Measurements from ENCODE around the gene PJA1.

The PJA1 gene

GRCh38 chrX:69165087-69165651, at the start of gene PJA1:
Gene PJA1 (minus strand): TSS chrX:69165453. CDS start chrX:69163073, 2,380 bp downstream.
- peak; percentile 73 for DNase-seq

GRCh38 chrX:69214463-69214862, 49.2 kb upstream of the PJA1 start:
- no peak for DNase-seq

- DNase-seq: no peak
Observed at GRCh38 chrX:69211701-69212100, 46.4 kb upstream of the PJA1 start.

- DNase-seq: no peak
Observed at GRCh38 chrX:69210581-69210980, 45.3 kb upstream of the PJA1 start.

GRCh38 chrX:69207216-69207615, 42.0 kb upstream of the PJA1 start:
- DNase-seq: no peak

GRCh38 chrX:69203638-69204037, 38.4 kb upstream of the PJA1 start:
- no peak for DNase-seq

GRCh38 chrX:69197690-69198089, 32.4 kb upstream of the PJA1 start:
- DNase-seq: no peak

GRCh38 chrX:69196666-69197065, 31.4 kb upstream of the PJA1 start:
- DNase-seq: no peak

GRCh38 chrX:69195810-69196209, 30.6 kb upstream of the PJA1 start:
- DNase-seq: no peak

GRCh38 chrX:69195192-69195591, 29.9 kb upstream of the PJA1 start:
- DNase-seq: no peak

- no peak for DNase-seq
Observed at GRCh38 chrX:69192603-69193002, 27.4 kb upstream of the PJA1 start.

- no peak for DNase-seq
Observed at GRCh38 chrX:69189576-69190371, 24.5 kb upstream of the PJA1 start.

GRCh38 chrX:69186651-69187050, 21.4 kb upstream of the PJA1 start:
- DNase-seq: no peak

- DNase-seq: no peak
Observed at GRCh38 chrX:69185886-69186285, 20.6 kb upstream of the PJA1 start.

GRCh38 chrX:69185141-69185540, 19.9 kb upstream of the PJA1 start:
- no peak for DNase-seq

GRCh38 chrX:69182818-69183380, 17.6 kb upstream of the PJA1 start:
- DNase-seq: no peak

- no peak for DNase-seq
Observed at GRCh38 chrX:69179380-69179911, 14.2 kb upstream of the PJA1 start.

GRCh38 chrX:69178592-69178991, 13.3 kb upstream of the PJA1 start:
- DNase-seq: no peak

GRCh38 chrX:69177511-69178162, 12.4 kb upstream of the PJA1 start:
- DNase-seq: no peak

GRCh38 chrX:69176053-69176452, 10.8 kb upstream of the PJA1 start:
- DNase-seq: no peak

GRCh38 chrX:69173906-69174305, 8.7 kb upstream of the PJA1 start:
- no peak for DNase-seq

- no peak for DNase-seq
Observed at GRCh38 chrX:69172937-69173336, 7.7 kb upstream of the PJA1 start.

GRCh38 chrX:69170319-69170718, 5.1 kb upstream of the PJA1 start:
- DNase-seq: no peak
